Measurements from ENCODE around the gene SDSL. TPM values are rescaled to one million over a fixed set of nuclear protein-coding genes. Genes with fewer than 3 reads are reported as not detected.

The SDSL gene
- total and polyA plus RNA-seq, 7 donors = 0.82 to 33.0 (median 1.9) TPM

- TF ChIP-seq EP300 (IDR thresholded peaks at IDR 0.05) (no peak), POLR2A (IDR thresholded peaks at IDR 0.05) (no peak), CTCF (IDR thresholded peaks at IDR 0.05) (no peak), POLR2AphosphoS5 (IDR thresholded peaks at IDR 0.05) (no peak)
- Histone ChIP-seq H3K27ac (no peak overlapping the region), H3K9me3 (no peaks in the 10 kb centered on the region), H3K36me3 (no peaks in the 10 kb centered on the region), H3K4me1 (no peaks in the 10 kb centered on the region), H3K4me3 (no peak overlapping the region), H3K27me3 (peaks cover 50 to 97% (median 76%) of the 10 kb centered on the region in 3 donors)
- no peak for DNase-seq
- intact Hi-C loops (cut with DNase I) = no loop called here
- 7 to 27% methylated on average over 41 of the region's 41 CpGs for whole genome bisulfite sequencing, 2 donors
Measured at GRCh38 chr12:113478351-113479011, 56.3 kb downstream of the SDSL start.

GRCh38 chr12:113479216-113479589 is 57.0 kb downstream of the SDSL start:
- H3K9me3 ChIP-seq = no peaks in the 10 kb centered on the region
- TF ChIP-seq POLR2A (IDR thresholded peaks at IDR 0.05) (no peak), EP300 (IDR thresholded peaks at IDR 0.05) (no peak), POLR2AphosphoS5 (IDR thresholded peaks at IDR 0.05) (no peak), CTCF (IDR thresholded peaks at IDR 0.05) (no peak)
- no peaks in the 10 kb centered on the region for H3K36me3 ChIP-seq
- H3K4me3 ChIP-seq = no peak overlapping the region
- 5 to 17% methylated on average over 11 of the region's 11 CpGs for WGBS, 2 donors
- peaks cover 45 to 97% (median 69%) of the 10 kb centered on the region in 3 donors for H3K27me3 ChIP-seq
- intact Hi-C loops (cut with DNase I) = no loop called here
- H3K27ac ChIP-seq = no peak overlapping the region
- no peak for DNase-seq
- no peaks in the 10 kb centered on the region for H3K4me1 ChIP-seq

- 4 to 24% methylated on average over 61 of the region's 61 CpGs for WGBS, 2 donors
- TF ChIP-seq POLR2A (IDR thresholded peaks at IDR 0.05) = no peak
- TF ChIP-seq POLR2AphosphoS5 (IDR thresholded peaks at IDR 0.05) = no peak
- no peak for TF ChIP-seq CTCF (IDR thresholded peaks at IDR 0.05)
- TF ChIP-seq EP300 (IDR thresholded peaks at IDR 0.05) = no peak
- no peaks in the 10 kb centered on the region for H3K36me3 ChIP-seq
- no peaks in the 10 kb centered on the region for H3K4me1 ChIP-seq
- H3K27ac ChIP-seq = no peak overlapping the region
- intact Hi-C loops (cut with DNase I) = no loop called here
- H3K9me3 ChIP-seq = no peaks in the 10 kb centered on the region
- H3K4me3 ChIP-seq = no peak overlapping the region
- DNase-seq = no peak
- H3K27me3 ChIP-seq = peaks cover 44 to 91% (median 65%) of the 10 kb centered on the region in 3 donors
Measured at GRCh38 chr12:113479590-113480335, 57.6 kb downstream of the SDSL start.

GRCh38 chr12:113480336-113480971 is 58.3 kb downstream of the SDSL start:
- WGBS, 2 donors = 20 to 23% methylated on average over 9 of the region's 9 CpGs
- no peak overlapping the region for H3K4me3 ChIP-seq
- H3K4me1 ChIP-seq = no peaks in the 10 kb centered on the region
- no peaks in the 10 kb centered on the region for H3K36me3 ChIP-seq
- TF ChIP-seq POLR2A (IDR thresholded peaks at IDR 0.05) = no peak
- no peak for TF ChIP-seq POLR2AphosphoS5 (IDR thresholded peaks at IDR 0.05)
- TF ChIP-seq EP300 (IDR thresholded peaks at IDR 0.05) = no peak
- TF ChIP-seq CTCF (IDR thresholded peaks at IDR 0.05) = no peak
- H3K9me3 ChIP-seq = no peaks in the 10 kb centered on the region
- no peak for DNase-seq
- no peak overlapping the region for H3K27ac ChIP-seq
- peaks cover 41 to 89% (median 58%) of the 10 kb centered on the region in 3 donors for H3K27me3 ChIP-seq
- intact Hi-C loops (cut with DNase I) = no loop called here

Measured in sigmoid colon (tissue), 7 donors.